ENCODE measurements around the gene CARD6. TPM values are rescaled to one million over a fixed set of nuclear protein-coding genes. Genes with fewer than 3 reads are reported as not detected.

The CARD6 gene
- total RNA-seq, 3 donors from 2014 or later: 16.1 to 25.8 (median 16.7) TPM

DNA sequence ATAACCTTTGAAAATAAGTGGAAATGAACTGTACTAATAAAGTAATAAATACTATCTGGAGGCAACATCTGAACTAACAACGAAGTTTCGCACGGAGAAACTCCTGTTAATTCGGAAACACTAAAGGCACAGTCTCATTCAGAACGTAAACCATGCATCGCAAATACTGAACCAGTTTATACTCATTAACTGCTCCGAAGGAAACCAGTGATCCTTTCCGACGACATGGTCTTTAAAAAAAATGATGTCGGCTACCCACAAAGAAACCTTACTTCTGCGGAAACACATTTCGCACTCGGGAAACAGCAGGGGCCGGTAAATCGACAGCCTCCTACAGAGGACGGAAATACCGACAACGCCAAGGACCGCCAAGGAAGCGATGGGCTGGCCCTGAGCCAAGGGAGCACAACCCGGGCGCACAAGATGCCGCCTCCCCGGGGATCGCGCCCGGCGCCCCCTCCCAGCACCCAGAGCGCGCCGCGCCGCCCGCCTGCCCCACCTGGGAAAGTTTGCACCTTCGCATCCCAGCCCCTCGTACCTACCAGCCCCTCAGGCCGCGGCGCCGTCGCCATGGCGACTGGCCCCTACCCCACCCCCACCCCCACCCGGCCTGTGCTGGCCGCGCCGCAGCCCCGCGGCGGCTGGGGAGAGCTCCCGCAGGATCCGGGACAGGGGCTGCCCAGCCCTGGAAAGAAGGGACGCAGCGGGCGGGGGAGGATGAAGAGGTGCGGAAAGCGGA lies 43.7 kb upstream of the CARD6 start:
- H3K4me1 ChIP-seq: peaks cover 0 to 5% of the 10 kb centered on the region in 2 donors
- peak overlapping the region; percentile 90 to 98 for H3K27ac ChIP-seq
- peak; percentile 40 to 66 for DNase-seq (ENCODE audit: low spot score in 2 of 2)
- TF ChIP-seq POLR2AphosphoS5 (IDR thresholded peaks at IDR 0.05): no peak
- no peaks in the 10 kb centered on the region for H3K27me3 ChIP-seq
- no peaks in the 10 kb centered on the region for H3K9me3 ChIP-seq
- H3K36me3 ChIP-seq: no peaks in the 10 kb centered on the region
- intact Hi-C loops (cut with DNase I; ENCODE audit: low total_unique reads): no loop called here
- peak overlapping the region; percentile 92 to 97 (median 97) for H3K4me3 ChIP-seq

- Histone ChIP-seq H3K4me3 (peak within 1 kb of the TSS; percentile 92 to 97 (median 97)), H3K27ac (peak within 1 kb of the TSS; percentile 90 to 98), H3K36me3 (no peaks in the 10 kb centered on the region), H3K27me3 (no peaks in the 10 kb centered on the region), H3K4me1 (peaks cover 0 to 4% of the 10 kb centered on the region in 2 donors), H3K9me3 (no peaks in the 10 kb centered on the region)
- intact Hi-C loops (cut with DNase I; ENCODE audit: low total_unique reads): no loop called here
- TF ChIP-seq CTCF (IDR thresholded peaks at IDR 0.05) (peak; percentile 17 to 63 (median 49)), POLR2AphosphoS5 (IDR thresholded peaks at IDR 0.05) (peak; percentile 24 to 70 (median 42)), POLR2A (IDR thresholded peaks at IDR 0.05) (no peak)
- DNase-seq (ENCODE audit: low spot score in 2 of 2): peak; percentile 79 to 81
These were observed 43.0 kb upstream of the CARD6 start, which contains the start of gene PRKAA1 for GRCh38 chr5:40798012-40798800. Gene PRKAA1, minus strand, starts transcription at chr5:40798374. Its CDS starts 185 bp downstream, at chr5:40798189.

DNA sequence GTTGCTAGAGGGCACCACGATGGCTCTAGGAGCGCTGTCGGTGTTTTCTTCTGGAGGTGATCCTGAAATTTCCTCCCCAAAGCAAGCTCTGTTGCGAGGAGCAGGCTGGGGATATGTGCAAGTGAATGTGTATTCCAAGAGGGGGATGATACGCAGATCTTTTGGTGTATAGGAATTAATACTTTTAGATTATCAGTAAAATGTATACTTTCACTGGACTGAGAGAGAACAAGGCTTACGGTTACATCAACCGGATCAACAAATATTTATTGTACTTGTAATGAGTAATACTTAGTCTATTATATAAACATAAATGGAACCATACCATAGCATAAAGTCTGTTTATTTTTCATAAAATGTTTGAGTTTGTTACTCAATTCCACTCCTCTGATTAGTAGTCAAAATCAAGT lies 42.4 kb upstream of the CARD6 start:
- DNase-seq (ENCODE audit: low spot score in 2 of 2): no peak
- H3K4me3 ChIP-seq: peak overlapping the region; percentile 92 to 97 (median 97)
- TF ChIP-seq POLR2AphosphoS5 (IDR thresholded peaks at IDR 0.05) (no peak), POLR2A (IDR thresholded peaks at IDR 0.05) (no peak), CTCF (IDR thresholded peaks at IDR 0.05) (no peak)
- H3K27ac ChIP-seq: peak overlapping the region; percentile 90 to 98
- H3K4me1 ChIP-seq: no peaks in the 10 kb centered on the region
- H3K36me3 ChIP-seq: no peaks in the 10 kb centered on the region
- intact Hi-C loops (cut with DNase I; ENCODE audit: low total_unique reads): no loop called here
- H3K9me3 ChIP-seq: no peaks in the 10 kb centered on the region
- H3K27me3 ChIP-seq: no peaks in the 10 kb centered on the region

DNA sequence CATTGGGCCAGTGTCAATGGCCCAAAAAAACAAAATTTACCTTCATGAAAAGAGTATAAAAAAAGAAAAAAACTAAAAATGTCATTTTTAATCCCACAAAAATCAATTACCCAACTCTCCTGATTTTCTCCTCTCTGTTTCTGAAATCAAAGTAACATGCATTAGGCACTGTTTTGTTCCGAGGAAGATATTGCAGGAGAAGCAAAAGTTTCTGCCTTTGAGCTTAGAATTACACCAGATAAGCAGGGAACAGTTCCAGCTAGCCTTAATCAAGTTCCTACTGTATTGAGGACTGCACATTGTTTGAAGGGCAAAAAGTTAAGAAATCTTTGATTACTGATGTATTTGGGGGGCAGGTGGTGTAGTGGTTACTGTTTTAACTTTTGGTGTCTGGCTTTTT lies 41.9 kb upstream of the CARD6 start:
- Histone ChIP-seq H3K4me3 (peak overlapping the region; percentile 92 to 97 (median 97)), H3K27ac (peak overlapping the region in 1 of 2 donors; percentile 6)

More for the DNA sequence above, 41.9 kb upstream of the CARD6 start:
- no peaks in the 10 kb centered on the region for H3K36me3 ChIP-seq
- H3K9me3 ChIP-seq: no peaks in the 10 kb centered on the region
- no peaks in the 10 kb centered on the region for H3K4me1 ChIP-seq
- no peaks in the 10 kb centered on the region for H3K27me3 ChIP-seq
- DNase-seq (ENCODE audit: low spot score in 2 of 2): no peak
- intact Hi-C loops (cut with DNase I; ENCODE audit: low total_unique reads): no loop called here
- TF ChIP-seq POLR2A (IDR thresholded peaks at IDR 0.05) (no peak), POLR2AphosphoS5 (IDR thresholded peaks at IDR 0.05) (no peak), CTCF (IDR thresholded peaks at IDR 0.05) (no peak)

Measured in breast epithelium (tissue), 4 donors.